Hippocampal formation (tissue), 2 donors: Measurements from ENCODE around the gene PIGT.

Source experiments
- DNase-seq, 2 donors: peaks; one replicate each; lab custom pipeline; 2025; lab: John Stamatoyannopoulos, UW

PIGT gene

DNA sequence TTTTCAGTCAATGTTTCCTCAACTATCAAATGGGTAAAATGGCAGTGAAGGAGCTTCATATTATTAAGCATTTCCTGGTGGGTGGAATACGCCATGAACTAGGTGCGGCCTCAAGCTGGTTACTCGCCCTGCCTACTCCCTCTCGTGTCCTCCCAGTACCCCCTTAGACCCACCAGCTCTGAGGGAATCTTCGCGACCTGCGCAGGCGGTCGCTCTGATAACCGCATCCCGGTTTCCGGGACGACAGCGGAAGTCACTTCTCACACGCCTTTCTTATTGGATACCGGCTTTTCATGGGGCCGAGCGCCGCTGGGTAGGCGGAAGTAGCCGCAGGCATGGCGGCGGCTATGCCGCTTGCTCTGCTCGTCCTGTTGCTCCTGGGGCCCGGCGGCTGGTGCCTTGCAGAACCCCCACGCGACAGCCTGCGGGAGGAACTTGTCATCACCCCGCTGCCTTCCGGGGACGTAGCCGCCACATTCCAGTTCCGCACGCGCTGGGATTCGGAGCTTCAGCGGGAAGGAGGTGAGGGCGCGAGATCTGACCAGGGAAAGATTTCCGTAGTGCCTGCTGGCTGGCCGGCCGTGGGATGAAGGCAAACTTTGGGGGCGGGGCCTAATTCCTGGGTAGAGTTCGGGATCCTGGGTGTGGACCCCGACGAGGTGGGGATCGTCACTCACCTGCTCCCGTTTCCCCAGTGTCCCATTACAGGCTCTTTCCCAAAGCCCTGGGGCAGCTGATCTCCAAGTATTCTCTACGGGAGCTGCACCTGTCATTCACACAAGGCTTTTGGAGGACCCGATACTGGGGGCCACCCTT lies at the start of gene PIGT:
Gene PIGT, plus strand, starts transcription at position 320 of the 816 bp plus-strand sequence. Its CDS starts 16 bp downstream, at position 336.
- DNase-seq: peak; percentile 84 to 85

GRCh38 chr20:45366192-45366591 lies 49.7 kb upstream of the PIGT start:
- DNase-seq: no peak

GRCh38 chr20:45366631-45367030 lies 49.3 kb upstream of the PIGT start:
- DNase-seq: no peak

GRCh38 chr20:45367126-45367525 lies 48.8 kb upstream of the PIGT start:
- no peak for DNase-seq

GRCh38 chr20:45368221-45368980 lies 47.5 kb upstream of the PIGT start:
- DNase-seq: no peak

DNA sequence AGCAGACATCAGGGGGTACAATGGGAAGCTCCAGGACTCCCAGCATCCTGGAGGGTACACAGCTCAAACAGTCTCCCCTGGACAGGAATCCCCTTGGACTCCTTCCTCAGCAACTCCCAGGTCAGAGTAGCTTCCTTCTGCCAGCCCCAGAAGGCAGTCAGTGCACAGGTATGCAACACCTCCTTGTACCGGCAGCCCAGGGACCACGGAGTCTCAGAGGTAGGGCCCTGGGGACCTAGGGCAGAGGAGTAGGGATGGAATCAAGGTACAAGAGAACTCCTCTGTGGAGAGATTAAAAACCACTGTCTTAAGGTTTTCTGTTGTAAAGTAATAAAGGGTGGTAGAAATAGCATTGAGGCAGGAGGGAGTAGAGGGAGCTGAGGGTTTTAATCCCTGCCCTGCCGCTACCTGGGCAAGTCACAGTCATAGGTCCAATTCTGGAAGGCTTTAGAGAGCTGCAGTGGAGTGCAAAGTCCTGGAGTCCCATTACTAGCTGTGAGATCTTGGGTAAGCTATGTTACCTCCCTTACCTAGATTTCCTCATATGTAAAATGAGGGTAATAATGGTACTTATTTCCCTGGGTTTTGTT lies 45.3 kb upstream of the PIGT start:
- no peak for DNase-seq

DNA sequence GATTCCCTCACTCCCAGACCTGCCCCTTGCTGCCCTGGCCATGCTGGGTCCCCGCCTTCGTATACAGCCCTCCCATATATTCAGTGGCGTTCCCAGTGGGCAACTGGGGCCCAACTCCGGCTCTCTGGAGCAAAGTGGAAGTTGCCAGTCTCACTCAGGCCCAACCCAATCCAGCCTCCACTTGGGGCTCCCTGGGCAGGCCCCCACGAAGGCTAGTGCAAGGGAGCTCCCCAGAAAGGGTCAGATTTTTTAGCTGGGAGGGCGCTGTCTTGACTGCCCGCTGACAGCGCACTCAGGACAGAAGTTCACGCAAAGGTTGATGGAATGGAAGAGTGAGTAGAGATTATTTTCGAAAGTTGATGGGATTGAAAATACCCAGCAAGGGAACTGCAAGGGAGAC lies 43.7 kb upstream of the PIGT start:
- DNase-seq: no peak

DNA sequence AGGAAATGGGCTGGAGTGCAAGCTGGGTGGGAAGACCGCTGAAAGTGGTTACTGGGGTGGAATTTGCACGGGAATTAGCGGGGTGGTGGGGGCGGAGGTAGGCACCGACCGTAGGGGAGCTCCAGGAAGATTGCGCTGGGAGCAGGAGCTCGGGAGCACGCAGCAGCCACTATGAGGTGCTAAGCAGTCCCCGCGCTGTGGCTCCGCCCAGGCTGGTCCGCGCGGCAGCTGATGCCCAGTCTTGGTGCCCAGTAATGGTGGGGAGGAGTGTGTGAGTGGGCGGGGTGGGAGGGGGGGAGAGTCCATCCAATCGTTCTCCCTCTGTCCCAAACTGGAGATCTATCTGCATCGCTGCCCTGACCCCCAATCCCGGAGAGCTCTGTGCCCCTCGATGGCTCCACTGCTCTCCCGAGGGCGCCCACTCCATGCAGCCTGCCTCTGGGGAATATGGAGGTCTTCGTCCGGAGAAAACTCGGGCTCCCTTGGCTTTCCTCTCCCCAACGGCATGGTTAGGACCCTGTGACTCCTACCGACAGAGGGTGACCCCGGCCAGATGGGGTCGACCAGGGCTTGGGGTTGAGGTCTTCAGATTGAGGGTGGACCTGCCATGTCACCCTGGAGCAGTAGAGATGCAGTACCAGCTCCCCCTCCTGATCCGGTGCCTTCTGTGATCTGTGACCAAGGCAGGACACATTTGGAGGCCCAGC lies 43.1 kb upstream of the PIGT start:
- peak; percentile 34 to 59 for DNase-seq

DNA sequence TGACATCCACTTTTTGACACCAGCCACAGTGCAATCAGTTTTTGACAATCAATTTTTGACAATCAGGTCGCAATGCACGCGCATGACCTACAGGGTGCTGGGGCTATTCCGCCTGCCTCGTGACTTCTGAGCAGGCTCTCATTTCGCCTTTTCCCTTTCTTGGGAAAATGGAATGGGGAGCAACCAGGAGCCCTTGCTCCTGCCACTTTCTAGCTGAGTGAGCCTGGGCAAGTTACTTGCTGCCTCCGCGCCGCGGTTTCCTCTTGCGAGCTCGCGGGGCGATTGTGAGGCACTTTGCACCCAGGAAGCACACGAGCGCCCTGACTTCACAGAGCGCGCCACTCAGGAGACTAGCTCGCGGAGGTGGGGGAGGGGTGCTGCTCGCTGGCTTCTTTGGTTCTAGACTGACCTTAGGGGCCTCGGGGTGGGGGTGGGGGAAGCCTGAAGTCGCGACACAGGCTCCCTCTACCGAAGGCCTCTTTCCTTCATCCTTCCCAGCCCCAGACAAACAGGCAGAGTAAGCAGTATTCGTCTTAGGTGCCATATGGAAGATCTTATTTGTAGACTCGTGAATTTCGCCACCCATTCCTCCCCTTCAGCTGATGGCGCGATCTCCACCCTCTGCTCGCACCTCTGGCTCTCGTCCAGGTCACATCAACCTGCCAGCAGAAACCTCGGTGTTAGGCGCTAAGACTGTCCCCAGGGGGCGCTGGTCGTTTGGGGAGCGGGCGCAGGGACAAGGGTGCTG lies 42.4 kb upstream of the PIGT start:
- peak; percentile 64 to 86 for DNase-seq

DNA sequence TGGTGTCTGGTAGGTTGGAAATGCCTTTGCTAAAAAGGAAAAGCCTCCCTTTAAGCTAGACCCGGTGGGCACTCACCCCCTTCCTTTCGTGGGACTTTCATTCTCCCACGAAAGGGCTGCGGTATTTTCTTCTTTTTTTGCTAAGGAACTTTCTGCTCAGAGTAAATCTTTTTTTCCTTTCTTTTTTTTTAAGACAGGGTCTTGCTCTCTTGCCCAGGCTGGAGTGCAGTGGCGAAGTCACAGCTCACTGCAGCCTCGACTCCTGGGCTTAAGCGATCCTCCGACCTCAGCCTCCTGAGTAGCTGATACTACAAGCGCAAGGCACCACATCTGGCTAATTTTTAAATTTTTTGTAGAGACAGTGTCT lies 41.9 kb upstream of the PIGT start:
- DNase-seq: no peak

GRCh38 chr20:45374966-45375365 lies 41.0 kb upstream of the PIGT start:
- DNase-seq: no peak

- no peak for DNase-seq
Measured at GRCh38 chr20:45377269-45377668, 38.7 kb upstream of the PIGT start.

DNA sequence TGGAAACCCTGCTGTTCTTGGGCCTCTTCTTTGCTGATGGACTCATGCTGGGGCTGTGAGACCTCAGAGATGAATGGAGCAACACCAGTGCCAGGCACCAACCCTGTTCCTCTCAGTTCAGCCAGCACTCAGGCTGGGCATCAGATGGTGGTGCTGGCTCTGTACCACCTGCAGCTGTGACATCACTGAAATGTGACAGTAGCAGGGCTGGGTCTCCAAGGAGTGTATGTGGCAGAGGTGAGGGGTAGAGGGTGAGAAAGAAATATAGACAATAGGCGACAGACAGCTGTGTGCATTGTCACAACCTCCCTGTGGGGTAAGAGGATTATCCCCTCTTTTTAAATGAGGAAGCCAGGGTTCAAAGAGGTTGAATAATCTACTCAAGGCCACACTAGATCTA lies 37.8 kb upstream of the PIGT start, which contains the start of gene TP53TG5:
Gene TP53TG5, minus strand, starts transcription at position 135 of the 400 bp plus-strand sequence. Its CDS starts 89 bp downstream, at position 46.
- peak; percentile 30 to 71 for DNase-seq

DNA sequence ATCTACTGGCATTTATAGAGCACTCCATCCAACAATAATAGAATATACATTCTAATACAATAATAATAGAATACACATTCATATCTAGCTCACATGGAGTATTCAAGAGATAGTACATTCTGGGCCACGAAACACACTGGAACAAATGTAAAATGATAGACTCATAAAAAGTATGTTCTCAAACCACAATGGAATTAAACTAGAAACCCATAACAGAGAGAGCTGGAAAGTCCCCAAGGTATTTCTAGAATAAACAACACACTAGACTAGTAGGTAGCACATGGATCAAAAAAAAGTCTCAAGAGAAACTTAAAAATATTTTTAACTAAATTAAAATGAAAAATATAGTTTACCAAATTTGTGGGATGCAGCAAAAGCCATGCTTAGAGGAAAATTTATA lies 28.7 kb upstream of the PIGT start:
- no peak for DNase-seq

GRCh38 chr20:45390931-45391330 lies 25.0 kb upstream of the PIGT start:
- no peak for DNase-seq

- no peak for DNase-seq
Measured at GRCh38 chr20:45391559-45391958, 24.4 kb upstream of the PIGT start.

GRCh38 chr20:45392733-45393132 lies 23.2 kb upstream of the PIGT start:
- peak; percentile 38 to 43 for DNase-seq

DNA sequence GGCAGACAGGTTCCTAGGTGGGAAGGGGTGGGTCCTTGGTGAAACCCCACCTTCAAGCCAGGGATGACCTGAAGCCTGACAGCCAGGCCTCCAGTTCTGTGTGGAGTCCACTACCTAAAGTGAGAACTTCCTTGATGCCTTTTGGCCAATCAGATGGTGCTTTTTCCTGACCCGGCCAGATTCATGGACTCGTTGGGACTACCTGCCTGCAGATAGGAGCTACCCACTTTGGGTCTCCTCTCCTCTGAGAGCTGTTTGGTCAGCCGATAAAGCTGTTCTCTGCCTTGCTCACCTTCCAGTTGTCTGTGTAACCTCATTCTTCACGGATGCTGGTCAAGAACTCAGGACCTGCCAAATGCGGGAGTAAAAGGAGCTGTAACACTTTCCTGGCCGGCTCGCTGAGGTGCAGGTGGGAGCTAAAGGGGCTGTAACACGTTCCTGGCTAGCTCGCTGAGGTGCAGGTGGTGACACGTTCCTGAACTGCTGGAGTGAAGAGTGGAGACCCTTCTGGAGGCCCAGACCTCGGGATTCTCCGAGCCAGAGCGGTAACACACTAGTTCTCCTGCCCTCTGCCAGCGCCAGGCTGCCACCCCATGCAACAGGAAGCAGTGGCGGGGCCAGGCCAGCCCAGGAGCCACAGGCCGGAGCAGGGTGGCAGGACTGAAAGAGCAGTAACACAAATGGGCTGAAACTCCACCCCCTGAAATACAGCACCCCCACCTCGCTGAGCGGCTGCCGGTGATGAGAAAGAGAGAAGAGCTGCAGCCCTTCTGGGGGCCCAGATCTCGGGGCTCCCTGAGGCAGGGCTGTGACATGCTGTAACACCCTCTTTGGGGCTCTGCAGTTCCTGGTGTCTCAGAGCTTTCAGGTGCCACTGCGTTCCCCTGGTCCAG lies 21.5 kb upstream of the PIGT start:
- no peak for DNase-seq

- DNase-seq: no peak
Measured at GRCh38 chr20:45395114-45395415, 20.9 kb upstream of the PIGT start.

GRCh38 chr20:45399018-45399417 lies 16.9 kb upstream of the PIGT start:
- DNase-seq: no peak
